Endothelial cell of umbilical vein (primary cell): ENCODE measurements around the gene ZHX3. TPM values are rescaled to one million over a fixed set of nuclear protein-coding genes. Genes with fewer than 3 reads are reported as not detected.

Source experiments
- BruUV-seq: library from RNA; stranded (reverse); fragments of 400-500 nt; replicated peaks from 2 replicates; lab custom pipeline; 2021; lab: Mats Ljungman, UMichigan
- CTCF ChIA-PET: fragments of 300-600, 350-600 bp; sonication (Branson Sonifier 250); formaldehyde crosslinking; loops from one replicate; lab custom pipeline; 2021; ENCODE audit warnings: antibody characterized with exemption, inconsistent platforms; lab: Charles Lee
- POLR2A ChIA-PET: fragments of 300-600, 350-600 bp; sonication (Branson Sonifier 250); formaldehyde crosslinking; loops from one replicate; lab custom pipeline; 2021; ENCODE audit warnings: antibody characterized with exemption, inconsistent platforms; lab: Charles Lee
- DNase-seq: peaks from one replicate; pipeline ENCODE4 v3.0.0-alpha.2; 2011; ENCODE audit warnings: low read depth, low spot score
- FAIRE-seq: peaks from 2 replicates; lab custom pipeline; 2011; peaks lifted over from hg19 to GRCh38; lab: Jason Lieb, UNC
- H2AFZ ChIP-seq: 2 replicates; pipeline ENCODE4 v1.6.0; 2012; ENCODE audit warnings: low read depth, low read length, control low read depth, inconsistent platforms
- H3K27ac ChIP-seq: 2 replicates; pipeline ENCODE4 v1.5.1; 2011; ENCODE audit warnings: low read depth, mild to moderate bottlenecking, control low read depth, low read length, moderate library complexity; ENCODE audit not compliant: insufficient read depth
- H3K27me3 ChIP-seq, 2 experiments: 2 replicates each; pipeline versions ENCODE4 v1.6.0 to v1.6.1; 2011; ENCODE audit warnings: low read length in 2 of 2, mixed read lengths in 1 of 2; ENCODE audit not compliant: control insufficient read depth in 2 of 2, insufficient read depth in 2 of 2
- H3K36me3 ChIP-seq, 2 experiments: 2 replicates in 1 of 2; 3 replicates in 1 of 2; pipeline ENCODE4 v1.5.1; 2011; ENCODE audit warnings: low read length in 2 of 2, mild to moderate bottlenecking in 1 of 2, moderate library complexity in 1 of 2; ENCODE audit not compliant: control insufficient read depth in 2 of 2, insufficient read depth in 2 of 2; ENCODE audit errors: extremely low read depth in 1 of 2
- H3K4me1 ChIP-seq: 3 replicates; pipeline ENCODE4 v1.5.1; 2011; ENCODE audit warnings: mild to moderate bottlenecking, low read length; ENCODE audit not compliant: control insufficient read depth, insufficient read depth; ENCODE audit errors: extremely low read depth
- H3K4me2 ChIP-seq: 2 replicates; pipeline ENCODE4 v1.6.1; 2011; ENCODE audit warnings: low read length, control low read depth, mixed read lengths; ENCODE audit not compliant: insufficient read depth
- H3K4me3 ChIP-seq, 3 experiments: fragments of 200-600 bp in 1 of 3; sonication (generic), shearing (Covaris generic) in 1 of 3; replicated peaks in 1 of 3; 2 replicates each; pipeline ENCODE4 v1.5.1; 2011 to 2016; ENCODE audit warnings: control low read depth in 3 of 3, low read length in 3 of 3, mild to moderate bottlenecking in 2 of 3, inconsistent platforms in 1 of 3, low read depth in 1 of 3, moderate library complexity in 1 of 3; ENCODE audit not compliant: insufficient read depth in 1 of 3
- H3K79me2 ChIP-seq: 2 replicates; pipeline ENCODE4 v1.6.0; 2012; ENCODE audit warnings: low read length, inconsistent platforms; ENCODE audit not compliant: control insufficient read depth, insufficient read depth
- H3K9ac ChIP-seq: replicated peaks from 2 replicates; pipeline ENCODE3; 2011; ENCODE audit warnings: low read length, control low read depth; ENCODE audit not compliant: insufficient read depth; ENCODE audit errors: extremely low read depth
- H3K9me1 ChIP-seq: replicated peaks from 3 replicates; pipeline ENCODE4 v1.6.0; 2011; ENCODE audit warnings: mild to moderate bottlenecking, low read length; ENCODE audit not compliant: control insufficient read depth, insufficient read depth; ENCODE audit errors: extremely low read depth
- H3K9me3 ChIP-seq: replicated peaks from 2 replicates; pipeline ENCODE4 v1.5.1; 2012; ENCODE audit warnings: low read length, inconsistent platforms; ENCODE audit not compliant: control insufficient read depth, insufficient read depth
- H4K20me1 ChIP-seq: replicated peaks from 2 replicates; pipeline ENCODE3; 2011; ENCODE audit warnings: mild to moderate bottlenecking, low read length; ENCODE audit not compliant: control insufficient read depth, insufficient read depth; ENCODE audit errors: extremely low read depth
- CTCF ChIP-seq, 2 donors: IDR thresholded peaks; 1 replicate in 1 of 2; 2 replicates in 1 of 2; pipeline ENCODE4 v1.5.1; 2011; ENCODE audit warnings: low read length in 2 of 2, mild to moderate bottlenecking in 2 of 2, moderate library complexity in 2 of 2, control low read depth in 1 of 2, inconsistent platforms in 1 of 2, low read depth in 1 of 2; ENCODE audit not compliant: insufficient read depth in 1 of 2; ENCODE audit errors: extremely low read depth in 1 of 2
- EZH2 ChIP-seq: IDR thresholded peaks from 2 replicates; pipeline ENCODE4 v1.6.1; 2012; ENCODE audit warnings: borderline replicate concordance, low read depth, mild to moderate bottlenecking, moderate library complexity, low read length, inconsistent platforms; ENCODE audit not compliant: severe bottlenecking
- FOS ChIP-seq: IDR thresholded peaks from 2 replicates; pipeline ENCODE4 v1.6.1; 2011; ENCODE audit warnings: mild to moderate bottlenecking, low read length, moderate library complexity, borderline replicate concordance; ENCODE audit not compliant: insufficient read depth
- GATA2 ChIP-seq: IDR thresholded peaks from 2 replicates; pipeline ENCODE4 v1.7.0; 2011; ENCODE audit warnings: low read depth, mild to moderate bottlenecking, moderate library complexity, mixed read lengths, low read length; ENCODE audit not compliant: insufficient read length, insufficient read depth
- JUN ChIP-seq: IDR thresholded peaks from 2 replicates; pipeline ENCODE4 v1.6.1; 2011; ENCODE audit warnings: borderline replicate concordance, low read depth; ENCODE audit not compliant: insufficient read length, insufficient read depth
- MAX ChIP-seq: IDR thresholded peaks from 2 replicates; pipeline ENCODE4 v1.6.1; 2011; ENCODE audit not compliant: insufficient read depth, insufficient read length
- MYC ChIP-seq: IDR thresholded peaks from one replicate; pipeline ENCODE4 v1.6.1; 2011; ENCODE audit warnings: mild to moderate bottlenecking, low read depth, low read length
- POLR2A ChIP-seq: IDR thresholded peaks from 2 replicates; pipeline ENCODE4 v1.6.1; 2012; ENCODE audit warnings: low read depth, mild to moderate bottlenecking, control low read depth, low read length
- POLR2AphosphoS5 ChIP-seq: IDR thresholded peaks from 2 replicates; pipeline ENCODE4 v1.6.1; 2012; ENCODE audit warnings: low read depth, mild to moderate bottlenecking, control low read depth, low read length, moderate library complexity; ENCODE audit not compliant: insufficient read depth
- dilution Hi-C: fragments of 300-500 bp; cut with MboI; formaldehyde crosslinking; loops from one replicate; pipeline ENCODE4 v1.15.0; 2019; ENCODE audit warnings: low sequenced_read_pairs; ENCODE audit not compliant: extremely low pct_ligation_motif_present
- intact Hi-C: fragments of 100-400 bp; cut with micrococcal nuclease; formaldehyde crosslinking; loops from one replicate; pipeline ENCODE4 v1.10.0; 2022
- polyA plus RNA-seq, 4 experiments: library from polyadenylated mRNA; depleted of rRNA in 3 of 4; stranded (reverse) in 3 of 4; unstranded in 1 of 4; fragments of >200 nt; gene quantifications; 2 replicates each; pipeline versions ENCODE4 v1.2.1 to v1.2.3, GENCODE V29; 2011 to 2012; ENCODE audit warnings: missing spikeins in 1 of 4
- total RNA-seq: library from RNA; stranded (reverse); gene quantifications from 2 replicates; pipeline ENCODE4 v1.2.3, GENCODE V29; 2021

The ZHX3 gene
- total and polyA plus RNA-seq, 2 donors (not counting 3 experiments of a cell fraction or from before 2014, with no cell fraction given) = 7.4 to 17.8 TPM

- Histone ChIP-seq H2AFZ (no peak overlapping the region), H3K9me1 (no peaks in the 10 kb centered on the region), H3K27me3 (no peaks in the 10 kb centered on the region), H3K4me1 (no peaks in the 10 kb centered on the region), H3K27ac (no peak overlapping the region), H3K4me2 (no peak overlapping the region), H3K4me3 (no peak overlapping the region), H3K9me3 (no peaks in the 10 kb centered on the region), H3K36me3 (no peaks in the 10 kb centered on the region), H4K20me1 (no peaks in the 10 kb centered on the region), H3K9ac (no peak overlapping the region), H3K79me2 (no peaks in the 10 kb centered on the region)
- TF ChIP-seq POLR2A = no peak
- no peak for TF ChIP-seq JUN
- TF ChIP-seq GATA2 = no peak
- no peak for TF ChIP-seq FOS
- no peak for TF ChIP-seq EZH2
- no peak for TF ChIP-seq CTCF (IDR thresholded peaks at IDR 0.05; ENCODE audit: extremely low read depth in 1 of 2, insufficient read depth in 1 of 2, low read depth in 1 of 2, low read length in 2 of 2)
- TF ChIP-seq POLR2AphosphoS5 = no peak
- no peak for TF ChIP-seq MYC
- TF ChIP-seq MAX = no peak
- no peak for FAIRE-seq
- dilution Hi-C loops (no loop called here), intact Hi-C loops (no loop called here)
- no TSS peak for BruUV-seq
- ChIA-PET CTCF (interaction anchor here (0.8 to 2.2 kb wide), 5 partner anchors 12 to 155 kb away, joined by 3 to 8 read pairs (median 3); partner anchors contain the start of gene LPIN3), POLR2A (no interaction called here)
- DNase-seq = no peak
Measured at GRCh38 chr20:41185013-41185757, 132.3 kb downstream of the ZHX3 start.
